Cortex of kidney (tissue), 1 donor: ENCODE results near the gene HPCAL1.

Experiments used
- DNase-seq: peaks from one replicate; lab custom pipeline; 2025; lab: John Stamatoyannopoulos, UW

Gene HPCAL1

DNA sequence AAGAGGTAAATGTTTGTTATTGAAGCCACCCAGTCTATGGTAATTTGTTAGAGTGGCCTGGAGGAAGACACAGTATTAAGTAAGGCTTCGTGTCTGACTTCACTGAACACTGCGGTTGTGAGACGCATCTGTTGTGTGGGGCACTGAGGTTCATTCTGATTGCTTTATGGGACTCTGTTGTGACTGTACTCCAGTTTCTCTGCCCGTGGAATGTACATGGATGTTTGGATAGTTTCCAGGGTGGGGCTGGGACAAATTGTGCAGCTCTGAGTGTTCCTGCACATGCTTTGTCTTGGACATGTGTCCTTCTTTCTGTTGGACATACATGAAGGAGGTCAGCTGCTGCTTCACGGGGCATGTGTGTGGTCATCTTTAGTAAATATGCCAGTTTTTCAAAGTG, 86.9 kb downstream of the HPCAL1 start:
- no peak for DNase-seq

DNA sequence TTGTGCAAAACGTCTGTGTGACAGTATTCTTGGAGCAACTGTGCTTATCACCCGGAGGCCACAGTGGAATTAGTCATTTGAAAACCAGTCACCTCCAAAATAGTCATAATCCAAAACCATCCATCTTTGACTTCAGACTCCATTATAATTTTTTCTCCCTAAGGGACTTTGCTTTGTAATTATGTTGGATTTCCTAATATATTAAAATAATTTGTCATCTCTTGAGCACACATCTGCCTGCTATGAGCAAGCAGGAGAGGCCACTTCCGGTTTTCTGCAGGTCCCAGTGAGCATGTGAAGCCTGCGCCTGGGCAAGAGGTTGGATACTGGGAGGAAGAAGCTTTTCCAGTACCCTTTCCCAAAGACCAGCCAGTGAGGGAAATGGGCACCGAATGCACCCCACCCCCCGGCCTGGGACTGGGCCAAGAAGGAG, 87.7 kb downstream of the HPCAL1 start:
- no peak for DNase-seq

DNA sequence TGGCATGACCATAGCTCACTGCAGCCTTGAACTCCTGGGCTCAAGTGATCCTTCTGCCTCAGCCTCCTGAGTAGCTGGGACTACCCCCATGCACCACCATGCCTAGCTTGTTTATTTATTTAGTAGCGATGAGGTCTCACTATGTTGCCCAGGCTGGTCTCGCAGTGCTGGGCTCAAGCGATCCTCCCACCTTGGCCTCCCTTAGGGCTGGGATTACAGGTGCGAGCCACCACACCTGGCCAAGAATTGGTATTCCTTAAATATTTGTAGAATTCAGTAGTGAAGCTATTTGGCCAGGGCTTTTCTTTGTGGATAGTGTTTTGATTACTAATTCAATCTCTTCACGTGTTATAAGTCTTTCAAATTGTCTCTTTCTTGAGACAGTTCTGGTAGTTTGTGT, 89.4 kb downstream of the HPCAL1 start:
- DNase-seq = no peak

DNA sequence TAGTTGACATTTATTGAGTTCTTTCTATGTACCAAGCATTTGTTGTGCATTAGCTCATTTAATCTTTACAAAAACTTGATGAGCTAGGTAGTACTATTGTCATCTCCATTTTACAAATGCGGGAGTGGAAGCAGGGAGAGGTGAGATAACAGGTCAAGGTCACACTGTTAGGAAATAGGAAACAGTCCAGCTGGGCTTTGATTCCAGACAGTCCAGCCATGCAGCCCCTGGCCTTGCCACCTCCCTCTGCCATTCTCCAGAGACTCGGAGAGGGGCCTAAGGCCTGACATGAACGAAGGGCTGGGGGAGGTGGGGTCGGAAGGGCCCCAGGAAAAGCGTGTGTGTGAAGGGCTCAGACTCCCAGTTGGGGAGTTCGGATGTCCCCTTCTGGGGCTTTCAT, 89.8 kb downstream of the HPCAL1 start:
- no peak for DNase-seq

DNA sequence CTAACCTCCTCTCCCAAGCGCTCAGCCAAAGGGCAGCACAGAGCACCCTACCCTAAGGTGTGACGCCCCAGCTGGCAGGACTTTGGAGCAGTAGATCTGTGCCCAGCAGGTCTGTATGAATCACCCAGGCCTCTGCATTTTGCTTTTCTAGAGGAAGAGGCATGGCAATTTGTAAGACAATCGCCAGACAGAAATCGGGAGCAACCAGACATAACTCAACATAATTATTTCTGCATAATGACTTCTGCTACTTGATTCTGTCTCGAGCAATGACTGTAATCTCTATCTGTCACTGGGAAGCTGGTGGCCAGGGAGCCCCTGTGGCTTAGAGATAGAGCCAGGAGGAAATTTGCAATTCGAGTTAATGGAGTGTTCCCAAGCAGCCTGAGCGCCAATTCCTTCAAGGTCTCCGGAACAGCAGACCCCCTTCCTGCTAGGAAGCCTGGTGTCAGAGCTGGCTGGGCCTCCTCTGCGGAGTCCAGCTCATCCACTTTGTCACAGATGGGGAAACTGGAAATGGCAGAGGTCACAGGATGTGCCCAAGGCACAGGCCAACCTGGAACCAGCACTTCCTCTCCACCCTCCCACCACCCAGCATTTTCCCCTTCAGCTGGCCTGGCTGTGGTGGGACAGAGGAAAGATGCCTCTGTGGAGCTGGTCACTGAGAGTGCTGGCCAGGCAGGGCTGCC, 90.4 kb downstream of the HPCAL1 start:
- no peak for DNase-seq

DNA sequence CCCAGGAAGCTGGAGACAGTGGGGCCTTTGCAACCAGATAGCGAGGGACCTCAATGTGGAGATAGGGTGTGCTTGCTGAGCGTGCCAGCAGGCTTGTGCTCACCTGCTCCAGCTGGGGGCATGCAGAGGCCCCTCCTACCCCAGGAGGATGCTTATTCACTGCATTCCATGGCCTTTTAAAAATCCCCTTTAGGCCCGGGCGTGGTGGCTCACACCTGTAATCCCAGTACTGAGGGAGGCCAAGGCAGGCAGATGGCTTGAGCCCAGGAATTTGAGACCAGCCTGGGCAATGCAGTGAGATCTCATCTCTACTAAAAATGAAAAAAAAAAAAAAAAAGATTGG, 90.9 kb downstream of the HPCAL1 start:
- no peak for DNase-seq

DNA sequence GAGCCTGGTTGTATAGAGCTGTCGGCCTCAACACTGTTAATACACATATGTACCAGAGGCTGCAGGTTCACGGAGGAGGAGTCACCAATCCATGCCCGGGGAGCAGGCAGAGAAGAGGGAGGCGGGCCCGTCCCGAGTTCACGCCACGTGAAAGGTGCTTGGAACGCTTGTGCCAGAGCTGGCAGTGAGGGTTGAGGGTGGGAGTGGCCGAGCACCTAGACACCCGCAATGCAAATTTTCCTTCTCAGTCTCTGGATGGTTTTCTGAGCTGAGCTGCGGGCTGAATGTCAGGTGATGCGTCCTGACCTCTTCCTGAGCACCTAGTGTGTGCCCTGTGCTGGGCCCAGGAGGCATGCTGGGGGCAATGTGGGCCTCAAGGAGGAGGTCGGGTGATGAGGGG, 93.2 kb downstream of the HPCAL1 start:
- no peak for DNase-seq

DNA sequence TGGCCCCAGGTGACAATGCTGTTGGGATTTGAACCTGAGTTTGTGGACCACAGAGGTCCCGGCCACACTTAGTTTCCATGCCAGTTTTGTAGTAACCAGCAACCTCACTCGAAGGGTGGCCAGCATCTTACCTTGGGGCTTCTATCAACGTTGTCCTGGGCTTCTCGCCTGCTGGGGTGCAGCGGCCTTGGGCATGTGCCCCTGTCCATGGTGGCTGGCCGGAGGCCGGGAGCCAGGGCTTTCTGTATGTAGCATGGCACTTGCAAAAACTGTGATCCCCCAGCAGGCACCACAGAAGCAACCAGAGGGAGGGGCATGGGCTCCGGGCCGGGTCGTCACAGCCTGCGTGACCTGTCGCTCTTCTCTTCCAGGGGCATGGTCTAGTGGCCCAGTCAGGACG, 93.8 kb downstream of the HPCAL1 start:
- no peak for DNase-seq

DNA sequence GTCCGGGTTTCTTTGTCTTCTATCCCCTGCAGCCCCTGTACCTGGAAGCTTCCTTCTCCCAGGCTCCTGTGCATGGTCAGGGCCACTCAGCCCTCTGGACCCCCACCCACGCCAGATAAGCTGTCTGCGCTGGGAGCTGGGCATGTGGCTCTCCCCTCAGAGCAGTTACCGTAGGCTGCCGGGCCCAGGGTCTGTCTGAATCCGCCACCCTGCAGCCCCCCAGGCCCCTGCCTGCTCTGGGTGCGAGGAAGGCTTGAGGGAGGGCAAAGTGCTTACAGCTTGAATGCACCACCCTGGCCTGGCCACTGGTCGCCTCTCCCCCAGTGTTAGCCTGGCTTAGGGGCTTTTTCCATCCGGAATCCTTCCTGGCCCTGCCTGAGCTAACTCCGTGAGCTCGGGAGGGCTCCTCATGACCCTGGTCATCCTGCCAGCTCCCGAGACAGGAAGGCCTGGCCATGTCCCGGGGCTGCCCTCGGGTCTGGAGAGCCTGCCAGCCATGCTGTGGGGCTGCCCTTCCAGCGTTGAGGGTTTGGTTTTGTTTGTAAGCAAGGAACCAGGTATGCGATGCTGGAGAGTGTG, 94.7 kb downstream of the HPCAL1 start:
- DNase-seq = no peak

DNA sequence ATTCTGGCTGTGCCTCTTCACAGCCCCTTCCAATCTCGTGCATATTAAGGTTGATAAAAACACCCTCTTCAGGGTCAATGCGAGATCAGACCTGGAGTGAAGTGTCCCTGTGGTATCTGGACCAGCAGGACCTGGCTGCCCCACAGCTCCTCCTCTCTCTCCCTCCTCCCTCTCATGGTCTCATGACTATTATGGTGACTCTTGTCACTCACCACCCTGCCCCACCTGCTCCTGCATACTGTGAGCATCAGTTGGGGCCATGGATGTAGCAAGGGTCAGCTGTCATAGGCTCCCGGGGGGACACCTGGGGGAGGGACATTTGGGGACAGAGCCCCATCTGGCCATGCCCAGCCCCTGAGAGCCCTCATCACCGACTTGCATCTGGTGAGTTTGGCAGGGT, 95.2 kb downstream of the HPCAL1 start:
- no peak for DNase-seq

DNA sequence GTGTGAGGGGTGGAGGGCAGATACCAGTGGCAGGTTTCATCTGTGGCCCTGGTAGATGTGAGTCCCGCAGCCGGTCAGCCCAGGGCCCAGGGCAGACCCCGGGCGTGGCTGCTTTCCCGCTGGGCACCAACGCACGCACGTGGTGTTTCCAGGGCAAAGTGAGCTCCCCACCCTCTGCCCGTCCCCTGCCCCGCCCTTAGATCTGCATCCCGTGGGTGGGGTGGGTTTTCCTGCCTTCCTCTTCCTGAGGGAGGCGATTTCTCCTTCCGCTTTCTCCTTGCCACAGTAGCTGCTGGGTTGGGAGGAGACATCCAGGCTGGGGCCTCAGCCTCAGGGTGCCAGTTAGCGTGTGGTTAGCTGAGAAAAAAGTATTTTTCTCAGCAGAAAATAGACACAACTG, 95.8 kb downstream of the HPCAL1 start:
- no peak for DNase-seq

DNA sequence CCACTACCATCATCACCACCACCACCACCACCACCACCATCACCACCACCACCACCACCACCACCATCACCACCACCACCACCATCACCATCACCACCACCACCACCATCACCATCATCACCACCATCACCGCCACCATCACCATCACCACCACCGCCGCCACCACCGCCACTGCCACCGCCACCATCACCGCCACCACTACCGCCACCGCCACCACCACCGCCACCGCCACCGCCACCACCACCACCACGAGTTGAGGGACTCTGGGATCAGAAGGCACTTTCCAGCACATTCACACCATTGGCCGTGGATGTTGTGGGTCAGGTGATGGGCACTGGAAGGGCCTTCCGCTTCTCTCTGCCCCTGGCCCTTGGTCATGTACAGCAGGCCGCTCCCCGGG, 96.7 kb downstream of the HPCAL1 start:
- no peak for DNase-seq

DNA sequence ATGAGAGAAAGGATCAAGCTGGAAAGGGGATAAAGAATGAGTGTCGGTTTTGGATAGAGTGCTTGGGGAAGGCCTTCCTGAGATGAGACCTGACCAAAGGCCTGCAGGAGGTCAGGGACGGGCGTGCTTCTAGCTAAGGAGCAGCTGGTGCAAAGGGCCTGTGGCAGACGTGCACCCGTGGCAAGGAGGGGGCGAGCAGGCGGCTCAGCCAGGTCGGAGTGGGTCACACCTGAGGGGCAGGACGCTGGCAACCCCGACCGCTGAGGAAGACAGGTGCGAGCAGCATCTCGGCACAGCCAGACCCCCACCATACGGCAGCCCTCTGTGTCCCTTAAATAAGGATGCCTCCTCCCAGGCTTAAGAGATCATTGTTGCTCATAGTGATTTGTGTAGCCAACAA, 97.3 kb downstream of the HPCAL1 start:
- DNase-seq = no peak

DNA sequence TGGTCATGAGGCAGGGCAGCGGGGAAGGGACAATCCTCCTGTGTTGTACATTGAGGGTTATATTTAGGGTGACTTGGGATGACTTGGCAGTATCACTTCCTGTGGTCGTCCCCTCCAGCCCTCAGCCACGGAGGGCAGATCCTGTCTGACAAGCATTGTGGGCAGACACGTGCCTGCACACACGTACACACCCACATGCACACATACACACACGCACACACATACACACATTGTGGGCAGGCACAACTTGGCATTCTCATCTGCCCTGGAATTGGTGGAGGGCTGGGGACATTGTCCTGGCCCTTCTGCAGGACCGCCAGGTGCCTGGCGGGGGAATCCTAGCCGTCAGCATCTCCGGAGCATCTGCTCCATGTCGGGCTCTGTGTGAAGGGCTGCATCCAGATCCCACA, 97.9 kb downstream of the HPCAL1 start:
- no peak for DNase-seq

DNA sequence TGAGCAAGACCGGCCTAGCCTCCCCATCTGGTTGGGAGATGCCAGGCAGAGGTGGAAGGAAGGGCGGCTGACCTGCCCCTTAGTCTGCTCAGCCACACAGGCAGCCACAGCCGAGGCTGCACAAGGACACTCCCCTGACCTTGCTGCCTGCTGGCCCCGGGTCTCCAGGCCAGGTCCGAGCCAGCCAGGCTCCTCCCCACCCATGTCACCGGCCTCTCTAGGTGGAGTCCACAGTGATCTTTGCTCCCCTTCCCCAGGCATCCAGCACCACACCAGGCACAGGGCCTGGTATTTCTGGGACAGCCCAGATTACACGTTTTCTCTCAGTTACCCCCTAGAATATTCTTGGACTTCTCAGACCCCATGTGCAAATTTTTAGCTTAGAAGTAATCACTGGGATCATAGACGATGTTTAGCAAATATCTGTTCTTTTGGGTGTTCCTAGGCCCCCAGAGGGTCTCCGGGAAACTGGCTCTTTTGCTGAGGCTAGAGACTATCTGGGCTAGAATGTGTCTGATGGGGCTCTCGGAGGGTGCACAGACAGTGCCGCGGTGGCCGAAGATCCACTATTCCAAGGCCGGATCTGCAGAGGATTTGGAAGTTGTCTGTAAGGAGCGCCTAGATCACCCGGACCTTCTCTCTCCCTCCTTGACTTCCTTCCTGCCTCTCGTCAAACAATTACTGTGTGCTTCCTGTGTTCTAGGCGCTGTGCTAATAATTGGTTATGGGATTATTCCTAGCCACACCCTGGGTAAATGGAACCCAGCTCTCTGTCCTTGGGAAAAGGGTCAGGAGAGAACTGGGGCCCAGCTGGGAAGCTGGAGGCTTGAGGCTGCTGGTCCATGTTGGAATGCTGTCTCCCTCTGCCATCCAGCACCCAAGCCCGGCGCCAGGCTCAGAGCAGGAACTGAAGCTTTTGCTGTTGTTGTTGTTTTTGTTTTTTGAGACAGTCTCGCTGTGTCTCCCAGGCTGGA, 98.6 kb downstream of the HPCAL1 start:
- no peak for DNase-seq

DNA sequence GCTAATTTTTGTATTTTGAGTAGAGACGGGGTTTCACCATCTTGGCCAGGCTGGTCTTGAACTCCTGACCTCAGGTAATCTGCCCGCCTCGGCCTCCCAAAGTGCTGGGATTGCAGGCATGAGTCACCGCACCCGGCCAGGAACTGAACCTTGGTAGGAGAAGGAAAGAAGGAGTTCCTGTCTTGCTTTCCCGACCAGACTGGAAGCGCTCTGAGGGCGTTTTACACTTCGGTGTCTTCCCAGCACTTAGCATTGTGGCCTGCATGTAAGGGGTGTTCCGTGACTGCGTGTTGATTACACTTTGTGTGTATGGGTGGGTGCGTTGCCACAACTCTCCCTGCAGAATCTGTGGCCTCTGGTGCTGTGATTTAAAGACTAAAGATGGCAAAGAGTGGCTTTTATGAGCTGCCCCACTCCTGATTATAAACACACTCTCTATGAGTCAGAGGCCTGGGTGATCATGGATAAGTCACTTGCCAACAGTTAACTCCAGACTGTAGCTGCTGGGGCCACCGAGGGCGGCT, 99.4 kb downstream of the HPCAL1 start:
- DNase-seq = no peak

DNA sequence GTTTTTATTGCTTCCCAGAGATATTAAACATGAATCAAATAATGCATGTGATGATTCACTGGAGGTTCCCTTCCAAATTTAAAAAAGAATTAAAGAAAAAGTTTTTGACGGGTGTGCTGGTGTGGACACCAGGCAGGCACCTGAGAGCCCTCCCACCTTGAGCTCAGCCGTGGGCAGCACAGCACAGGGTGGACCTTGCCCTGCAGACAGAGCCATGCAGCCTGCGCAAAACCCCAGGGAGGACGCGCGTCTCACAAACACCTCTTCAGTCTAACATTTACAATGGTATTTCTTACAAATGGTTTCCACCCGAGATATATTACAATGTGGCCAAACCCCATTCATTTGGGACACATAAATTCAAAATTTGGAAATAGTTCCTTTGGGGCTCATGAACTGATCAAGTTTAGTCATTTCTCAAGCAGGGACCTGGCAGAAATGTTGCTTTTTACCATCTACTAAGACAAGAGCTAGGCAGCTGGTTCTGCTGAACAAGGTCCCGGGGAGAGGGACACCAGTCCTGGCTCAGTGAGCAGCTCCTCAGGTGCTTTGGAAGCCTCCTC, 100.0 kb downstream of the HPCAL1 start:
- no peak for DNase-seq

DNA sequence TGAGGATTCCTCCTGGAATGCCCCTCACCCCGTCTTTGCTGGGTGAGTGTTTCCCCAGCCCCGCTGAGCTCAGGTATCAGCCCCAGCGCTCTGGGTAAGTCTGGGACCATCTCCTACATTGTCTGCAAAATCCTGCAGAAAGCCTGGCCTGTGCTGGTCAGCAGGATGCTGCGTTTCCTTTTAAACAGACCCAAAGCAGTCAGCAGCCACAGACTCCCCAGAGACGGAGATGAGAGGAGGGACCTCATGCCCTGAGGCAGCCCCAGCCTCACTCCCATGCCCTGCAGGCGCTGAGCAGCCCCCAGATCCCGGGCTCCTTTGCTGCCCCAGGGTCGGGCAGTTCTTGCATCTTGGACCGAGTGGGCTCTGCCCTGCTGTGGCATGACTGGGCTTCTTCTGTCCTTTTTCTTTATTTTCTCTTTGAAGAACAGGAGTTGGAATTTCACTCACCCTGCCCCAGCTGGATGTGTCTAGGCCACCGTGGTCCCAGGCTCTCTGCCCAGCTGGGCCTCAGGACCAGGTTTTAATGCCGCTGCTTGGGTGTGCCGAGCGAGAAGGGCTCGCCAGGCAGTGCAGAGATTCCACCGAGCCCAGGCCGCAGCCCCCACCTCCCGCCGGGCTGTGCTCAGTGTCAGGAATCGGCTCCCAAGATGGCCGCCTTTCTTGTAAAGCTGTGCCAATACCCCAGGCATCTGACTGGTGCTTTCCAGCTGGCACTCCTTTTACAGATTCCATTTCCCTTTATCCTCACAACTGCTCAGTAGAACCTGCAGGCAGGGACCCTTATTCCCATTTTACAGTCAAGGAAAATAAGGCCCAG, 101.8 kb downstream of the HPCAL1 start:
- DNase-seq = no peak

DNA sequence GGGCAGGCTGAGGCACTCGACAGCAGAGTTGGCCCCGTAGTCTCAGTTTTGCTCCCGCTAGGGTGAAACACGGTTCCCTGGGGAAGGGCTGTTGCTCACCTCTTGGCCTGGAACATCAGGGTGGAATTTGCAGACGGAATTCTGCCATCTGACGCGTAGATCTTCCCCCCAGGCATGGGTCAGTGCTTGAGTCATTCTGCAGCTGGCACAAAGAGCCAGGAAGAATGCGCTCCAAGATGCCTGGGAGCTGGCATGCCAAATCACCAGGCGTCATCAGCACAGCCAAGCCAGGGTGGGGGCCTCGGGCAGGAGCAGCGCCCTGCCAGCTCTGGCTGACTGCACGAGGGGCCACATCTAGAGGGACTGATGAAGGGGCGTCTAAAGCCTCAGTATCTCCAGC, 102.7 kb downstream of the HPCAL1 start:
- no peak for DNase-seq

DNA sequence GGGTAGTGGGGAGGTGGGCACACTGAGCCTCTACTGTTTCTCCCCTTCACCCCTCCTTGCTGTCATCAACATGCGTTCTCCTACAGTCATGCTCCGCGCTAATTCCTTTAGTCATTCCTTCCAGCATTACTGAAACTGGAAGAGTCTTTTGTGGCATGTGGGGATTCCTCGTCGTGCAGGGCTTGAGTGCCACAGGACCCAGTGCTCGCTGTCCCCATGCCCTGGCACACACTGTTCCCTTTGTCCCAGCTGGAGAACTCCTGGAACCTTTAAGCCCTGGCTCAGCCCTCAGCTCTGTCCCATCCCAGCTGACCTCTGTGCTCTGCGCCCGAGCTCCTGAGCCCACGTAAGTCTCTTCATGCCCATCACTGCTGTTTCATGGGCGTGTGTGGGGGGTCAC, 103.3 kb downstream of the HPCAL1 start:
- DNase-seq = no peak

DNA sequence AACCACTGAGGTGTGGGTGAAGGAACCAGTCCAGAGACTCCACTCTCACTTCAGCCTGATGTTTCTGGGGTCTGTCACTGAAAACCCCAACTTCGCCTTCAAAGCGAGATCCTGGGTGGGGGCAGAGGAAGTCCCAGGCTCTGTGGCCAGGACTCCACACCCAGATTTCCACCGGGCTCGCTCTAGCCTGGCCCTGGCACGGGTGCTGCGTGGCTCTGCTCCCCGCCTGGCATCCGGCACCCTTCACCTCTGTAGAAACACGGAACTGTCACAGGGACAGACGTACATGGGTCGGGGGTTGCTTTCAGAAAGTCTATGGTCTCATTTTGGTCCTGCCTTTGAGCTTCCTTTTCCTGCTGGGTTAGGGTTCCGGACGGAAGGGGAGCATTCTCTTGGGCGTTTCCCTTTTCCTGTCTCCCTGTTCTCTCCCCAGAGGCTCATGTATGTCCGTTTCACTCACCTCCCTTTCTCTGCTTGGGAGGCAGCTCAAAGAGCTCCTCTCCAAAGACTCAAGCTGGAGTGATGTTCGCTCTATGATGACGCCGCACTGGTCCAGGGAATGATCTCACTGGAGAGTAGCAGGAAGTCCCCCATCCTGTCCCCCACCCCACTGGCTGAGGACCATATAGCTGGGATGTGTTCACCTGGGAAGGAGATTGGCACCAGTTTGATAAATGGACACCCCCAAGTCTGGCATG, 103.9 kb downstream of the HPCAL1 start:
- no peak for DNase-seq
